GM12878 (cell line): ENCODE data around the gene IQCH. TPM values are rescaled to one million over a fixed set of nuclear protein-coding genes. Genes with fewer than 3 reads are reported as not detected.

ENCODE experiments used
- ATAC-seq: fragments of 200-7000 bp; cut with Tn5 transposase; 3 replicates; pipeline ENCODE4 v1.9.1; 2020; ENCODE audit warnings: mild to moderate bottlenecking, moderate library complexity
- BruUV-seq: library from RNA; stranded (reverse); fragments of 400-500 nt; replicated peaks from 2 replicates; lab custom pipeline; 2021; lab: Mats Ljungman, UMichigan
- CTCF ChIA-PET: fragments of 300-600 bp; sonication (Branson Sonifier 250); formaldehyde crosslinking; extraction: SDS; loops from one replicate; lab custom pipeline; 2021; ENCODE audit warnings: inconsistent platforms; lab: Yijun Ruan, JAX
- POLR2A ChIA-PET: fragments of 350-600 bp; formaldehyde crosslinking; extraction: SDS; loops from one replicate; lab custom pipeline; 2021; ENCODE audit warnings: inconsistent platforms; lab: Charles Lee
- RAD21 ChIA-PET: fragments of 300-600 bp; sonication (Branson Sonifier 250); formaldehyde crosslinking; loops from one replicate; lab custom pipeline; 2023; ENCODE audit warnings: antibody characterized with exemption; ENCODE audit not compliant: unreplicated experiment; lab: Charles Lee
- SMC1A ChIA-PET: fragments of 300-600 bp; sonication (Branson Sonifier 250); formaldehyde crosslinking; loops from one replicate; lab custom pipeline; 2023; ENCODE audit not compliant: unreplicated experiment, uncharacterized antibody; lab: Charles Lee
- DNase-seq: peaks from one replicate; pipeline ENCODE4 v3.0.0-alpha.2; 2011; ENCODE audit warnings: low read depth, low spot score
- FAIRE-seq: peaks from 3 replicates; lab custom pipeline; 2011; peaks lifted over from hg19 to GRCh38; lab: Jason Lieb, UNC
- H2AFZ ChIP-seq: 2 replicates; pipeline ENCODE4 v1.6.0; 2011; ENCODE audit warnings: low read depth, low read length, control low read depth; ENCODE audit not compliant: control insufficient read depth
- H3K27ac ChIP-seq: 2 replicates; pipeline ENCODE4 v1.5.1; 2011; ENCODE audit warnings: control low read depth; ENCODE audit not compliant: control insufficient read depth, insufficient read depth
- H3K27me3 ChIP-seq, 2 experiments: replicated peaks in 1 of 2; 2 replicates each; pipeline versions ENCODE4 v1.6.0 to v1.6.1; 2011; ENCODE audit warnings: low read length in 1 of 2; ENCODE audit not compliant: control insufficient read depth in 2 of 2, insufficient read depth in 2 of 2
- H3K36me3 ChIP-seq, 2 experiments: 2 replicates each; pipeline ENCODE4 v1.5.1; 2011; ENCODE audit warnings: low read length in 1 of 2; ENCODE audit not compliant: control insufficient read depth in 2 of 2, insufficient read depth in 2 of 2
- H3K4me1 ChIP-seq: 2 replicates; pipeline ENCODE4 v1.6.1; 2011; ENCODE audit warnings: mild to moderate bottlenecking, low read length, moderate library complexity, mixed read lengths; ENCODE audit not compliant: control insufficient read depth, insufficient read depth
- H3K4me2 ChIP-seq: 2 replicates; pipeline ENCODE4 v1.6.0; 2011; ENCODE audit warnings: control low read depth; ENCODE audit not compliant: control insufficient read depth, insufficient read depth
- H3K4me3 ChIP-seq: fragments of 200-600 bp; sonication (generic); 2 replicates; pipeline ENCODE4 v1.5.1; 2016
- H3K79me2 ChIP-seq: 2 replicates; pipeline ENCODE4 v1.6.0; 2011; ENCODE audit warnings: low read length; ENCODE audit not compliant: control insufficient read depth, insufficient read depth
- H3K9ac ChIP-seq: 2 replicates; pipeline ENCODE4 v1.8.0; 2011; ENCODE audit warnings: low read length, control low read depth, mixed read lengths; ENCODE audit not compliant: control insufficient read depth, insufficient read depth
- H3K9me3 ChIP-seq: replicated peaks from 3 replicates; pipeline ENCODE4 v1.5.1; 2011; ENCODE audit warnings: mild to moderate bottlenecking, low read length; ENCODE audit not compliant: control insufficient read depth, insufficient read depth
- H4K20me1 ChIP-seq: 2 replicates; pipeline ENCODE4 v1.6.0; 2011; ENCODE audit not compliant: control insufficient read depth, insufficient read depth
- BCLAF1 ChIP-seq: fragments of 450-650 bp; IDR thresholded peaks from 2 replicates; pipeline ENCODE4 v1.6.1; 2017; ENCODE audit warnings: antibody characterized with exemption, mild to moderate bottlenecking, moderate library complexity
- BHLHE40 ChIP-seq, 2 experiments: fragments of 450-650 bp in 1 of 2; IDR thresholded peaks; 2 replicates each; pipeline ENCODE4 v1.6.1; 2011 to 2017; ENCODE audit warnings: low read depth in 2 of 2, borderline replicate concordance in 1 of 2, improper control_type of control experiment in 1 of 2, low read length in 1 of 2, mild to moderate bottlenecking in 1 of 2
- CBFB ChIP-seq: IDR thresholded peaks from 2 replicates; pipeline ENCODE4 v1.6.1; 2016; ENCODE audit warnings: antibody characterized with exemption, low read depth
- E2F8 ChIP-seq: fragments of 450-650 bp; IDR thresholded peaks from 2 replicates; pipeline ENCODE4 v1.6.1; 2018; ENCODE audit warnings: mild to moderate bottlenecking, low read depth, moderate library complexity; ENCODE audit not compliant: partially characterized antibody
- EGR1 ChIP-seq, 2 experiments: IDR thresholded peaks; 1 replicate in 1 of 2; 2 replicates in 1 of 2; pipeline ENCODE4 v1.6.1; 2011 to 2012; ENCODE audit warnings: low read depth in 2 of 2, low read length in 2 of 2, borderline replicate concordance in 1 of 2, mild to moderate bottlenecking in 1 of 2, moderate library complexity in 1 of 2
- ETV6 ChIP-seq, 2 experiments: fragments of 450-650 bp in 1 of 2; IDR thresholded peaks in 1 of 2; conservative IDR thresholded peaks in 1 of 2; 2 replicates each; pipeline ENCODE4 v1.6.1; 2014; ENCODE audit warnings: antibody characterized with exemption in 1 of 2, borderline replicate concordance in 1 of 2, low read depth in 1 of 2, mild to moderate bottlenecking in 1 of 2, moderate library complexity in 1 of 2
- LARP7 ChIP-seq: fragments of 450-650 bp; IDR thresholded peaks from 2 replicates; pipeline ENCODE4 v1.6.1; 2017; ENCODE audit warnings: mild to moderate bottlenecking
- MYB ChIP-seq: fragments of 150-350 bp; IDR thresholded peaks from 2 replicates; pipeline ENCODE4 v1.6.1; 2014; ENCODE audit warnings: mild to moderate bottlenecking, low read depth, low read length, borderline replicate concordance
- POLR2AphosphoS5 ChIP-seq: IDR thresholded peaks from 2 replicates; pipeline ENCODE4 v1.6.1; 2011; ENCODE audit warnings: mild to moderate bottlenecking, low read length, inconsistent platforms
- RAD21 ChIP-seq: IDR thresholded peaks from 2 replicates; pipeline ENCODE4 v1.6.1; 2011; ENCODE audit warnings: mild to moderate bottlenecking, low read depth, low read length, moderate library complexity; ENCODE audit not compliant: insufficient read depth
- SUZ12 ChIP-seq: fragments of 200-600 bp; sonication (generic); IDR thresholded peaks from one replicate; pipeline ENCODE4 v1.6.1; 2018; ENCODE audit warnings: antibody characterized with exemption, mild to moderate bottlenecking; ENCODE audit not compliant: unreplicated experiment
- ZBTB11 ChIP-seq: fragments of 450-650 bp; formaldehyde crosslinking; IDR thresholded peaks from 2 replicates; pipeline ENCODE4 v1.5.0; 2022; ENCODE audit warnings: mild to moderate bottlenecking, missing genetic modification characterization
- whole genome bisulfite sequencing: methylation state at CpG from one replicate; pipeline ENCODE4 v1.1.6; 2016; ENCODE audit warnings: low lambda C conversion rate; ENCODE audit not compliant: insufficient replicate concordance, insufficient coverage; ENCODE audit errors: missing lambda C conversion rate; 5-methylcytosine and 5-hydroxymethylcytosine counted together
- in situ Hi-C: fragments of 300-500 bp; cut with MboI; formaldehyde crosslinking; loops from 9 replicates; pipeline ENCODE4 v1.14.3; 2018; ENCODE audit warnings: mixed read lengths
- intact Hi-C: fragments of 100-400 bp; cut with micrococcal nuclease; formaldehyde crosslinking; loops from one replicate; pipeline ENCODE4 v1.14.2; 2022; ENCODE audit not compliant: unreplicated experiment
- polyA plus RNA-seq, 11 experiments: library from polyadenylated mRNA; depleted of rRNA in 4 of 11; unstranded in 6 of 11; stranded (reverse) in 5 of 11; fragments of >200 nt; fragmentation: Nextera tagmentation in 4 of 11; fragmentation: Illumina TruSeq in 1 of 11; extraction: Ambion mirVana in 4 of 11; extraction: Trizol in 1 of 11; gene quantifications; 1 replicate in 1 of 11; 2 replicates in 10 of 11; pipeline versions ENCODE4 v1.2.1 to v1.2.3, GENCODE V29; 2011 to 2016; ENCODE audit warnings: inconsistent platforms in 2 of 11, missing spikeins in 2 of 11, low read depth in 1 of 11
- total RNA-seq, 4 experiments: library from RNA; depleted of rRNA in 3 of 4; stranded (reverse); fragments of >200 nt in 3 of 4; fragmentation: Illumina TruSeq in 1 of 4; extraction: Trizol in 1 of 4; gene quantifications; 2 replicates each; pipeline versions ENCODE4 v1.2.1 to v1.2.3, GENCODE V29; 2013 to 2021

IQCH gene
- total and polyA plus RNA-seq, 10 of the 15 experiments (the other 5 are each of a cell fraction or from before 2014, with no cell fraction given): 0.29 to 1.3 (median 0.99) TPM

GRCh38 chr15:67544475-67544874, 289.9 kb downstream of the IQCH start (continued):
- TF ChIP-seq BHLHE40 (IDR thresholded peaks at IDR 0.05; ENCODE audit: borderline replicate concordance in 1 of 2, low read depth in 2 of 2, low read length in 1 of 2): no peak
- TF ChIP-seq, all 136 proteins: peak for 0

- ChIA-PET SMC1A (interaction anchor here (0.7 to 3.8 kb wide), 5 partner anchors 12 to 53 kb away, joined by 3 to 12 read pairs (median 3); no protein-coding TSS in a partner anchor), CTCF (no interaction called here), POLR2A (no interaction called here), RAD21 (interaction anchor here (0.5 kb wide), 1 partner anchor 24 kb away, joined by 3 read pairs; no protein-coding TSS in a partner anchor)
- FAIRE-seq (no peak), ATAC-seq (no peak), DNase-seq (no peak)
- 77% methylated on average over 3 of the region's 3 CpGs for WGBS
- H3K36me3 ChIP-seq: no peaks in the 10 kb centered on the region; a peak in 1 of 4 replicates
- H3K4me1 ChIP-seq: peaks cover 12% of the 10 kb centered on the region
- H3K79me2 ChIP-seq: peaks cover 16% of the 10 kb centered on the region
- H3K4me2 ChIP-seq: no peak overlapping the region; the same call in 1 of the 2 replicates
- in situ Hi-C loops: loop anchor here (25.0 kb wide), 1 partner anchor 1266 kb away; the partner anchor contains the start of gene ANP32A
- no TSS peak for BruUV-seq
- no peaks in the 10 kb centered on the region for H3K27me3 ChIP-seq
- intact Hi-C loops: no loop called here
- H3K9me3 ChIP-seq: no peaks in the 10 kb centered on the region
- H3K9ac ChIP-seq: no peak overlapping the region
- H3K27ac ChIP-seq: no peak overlapping the region
- H2AFZ ChIP-seq: no peak overlapping the region
- H4K20me1 ChIP-seq: no peaks in the 10 kb centered on the region
- no peak overlapping the region for H3K4me3 ChIP-seq
- TF ChIP-seq ETV6 (conservative IDR thresholded peaks at IDR 0.05 in 1 of 2, IDR thresholded peaks at IDR 0.05 in 1 of 2; ENCODE audit: borderline replicate concordance in 1 of 2, low read depth in 1 of 2): no peak
- TF ChIP-seq MYB: no peak
- no peak for TF ChIP-seq RAD21
- TF ChIP-seq POLR2AphosphoS5: no peak
- TF ChIP-seq BCLAF1: no peak
- TF ChIP-seq E2F8: no peak
- TF ChIP-seq ZBTB11: no peak
- no peak for TF ChIP-seq LARP7
- no peak for TF ChIP-seq CBFB
- no peak for TF ChIP-seq SUZ12
- TF ChIP-seq EGR1 (IDR thresholded peaks at IDR 0.05; ENCODE audit: borderline replicate concordance in 1 of 2, low read depth in 2 of 2, low read length in 2 of 2): no peak
Measured at GRCh38 chr15:67545864-67546263, 291.3 kb downstream of the IQCH start.
